ENCODE results near the gene SPECC1L.

- TF ChIP-seq CTCF (IDR thresholded peaks at IDR 0.05) (no peak), POLR2A (IDR thresholded peaks at IDR 0.05) (no peak), EP300 (IDR thresholded peaks at IDR 0.05) (no peak)
Observed at GRCh38 chr22:24463071-24463760, 192.6 kb downstream of the SPECC1L start.

Data from tibial nerve (tissue), 4 donors.